Measurements from ENCODE around the gene PDSS2. TPM values are rescaled to one million over a fixed set of nuclear protein-coding genes. Genes with fewer than 3 reads are reported as not detected.

The PDSS2 gene
- polyA plus RNA-seq, 1 donor from 2014 or later, result 4.6 TPM

GRCh38 chr6:107187630-107188029, 271.7 kb downstream of the PDSS2 start:
- no peaks in the 10 kb centered on the region for H3F3A ChIP-seq (ENCODE audit: insufficient read depth, low read length, poor library complexity, severe bottlenecking)
- H4K20me1 ChIP-seq (ENCODE audit: insufficient read depth), result no peaks in the 10 kb centered on the region
- no peaks in the 10 kb centered on the region for H3K9me2 ChIP-seq (ENCODE audit: insufficient read depth, low read length)
- H2AFZ ChIP-seq (ENCODE audit: low read depth, low read length), result no peak overlapping the region
- H3K9ac ChIP-seq (ENCODE audit: low read length), result no peak overlapping the region
- H3K9me3 ChIP-seq (ENCODE audit: low read length), result no peaks in the 10 kb centered on the region
- no peaks in the 10 kb centered on the region for H3K36me3 ChIP-seq (ENCODE audit: insufficient read depth, low read length)
- H3K27me3 ChIP-seq (ENCODE audit: insufficient read depth, low read depth, low read length), result no peaks in the 10 kb centered on the region
- no peaks in the 10 kb centered on the region for H3K79me2 ChIP-seq (replicated peaks; ENCODE audit: insufficient read depth, low read length)
- no peak overlapping the region for H3K27ac ChIP-seq (ENCODE audit: low read length)
- TF ChIP-seq MXI1 (conservative IDR thresholded peaks at IDR 0.05; ENCODE audit: poor library complexity, severe bottlenecking) (no peak), EP300 (conservative IDR thresholded peaks at IDR 0.05; ENCODE audit: poor library complexity, severe bottlenecking) (no peak), TAF1 (IDR thresholded peaks at IDR 0.05; ENCODE audit: low read depth) (no peak), POLR2AphosphoS5 (IDR thresholded peaks at IDR 0.05) (no peak), RAD21 (conservative IDR thresholded peaks at IDR 0.05) (no peak)
- no peak overlapping the region for H3K4me3 ChIP-seq (ENCODE audit: low read length)
- no peak overlapping the region for H3K4me2 ChIP-seq (ENCODE audit: low read length)

DNA sequence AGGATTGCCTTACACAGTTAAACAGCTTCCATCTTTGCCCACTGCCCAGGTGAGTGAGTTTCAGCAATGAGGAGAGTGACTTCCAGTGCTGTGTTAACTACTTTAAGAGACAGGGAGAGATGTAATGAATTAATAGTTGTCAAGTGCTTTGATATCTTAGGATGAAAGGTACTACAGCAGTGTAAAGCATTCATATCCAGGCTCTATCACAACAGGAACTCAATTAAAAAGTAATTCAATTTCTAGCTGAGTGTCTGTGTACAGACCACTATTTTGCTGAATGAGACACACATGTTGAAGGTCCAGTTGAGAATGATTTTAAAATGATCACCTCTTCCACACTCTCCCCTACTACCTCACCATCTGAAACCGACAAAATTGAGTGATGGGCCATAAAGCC, 273.3 kb downstream of the PDSS2 start:
- Histone ChIP-seq H3K4me3 (ENCODE audit: low read length) (no peak overlapping the region), H2AFZ (ENCODE audit: low read depth, low read length) (no peak overlapping the region), H3K9ac (ENCODE audit: low read length) (no peak overlapping the region), H3K36me3 (ENCODE audit: insufficient read depth, low read length) (no peaks in the 10 kb centered on the region), H3K4me2 (ENCODE audit: low read length) (no peak overlapping the region), H3F3A (ENCODE audit: insufficient read depth, low read length, poor library complexity, severe bottlenecking) (no peaks in the 10 kb centered on the region), H3K27me3 (ENCODE audit: insufficient read depth, low read depth, low read length) (no peaks in the 10 kb centered on the region), H3K9me3 (ENCODE audit: low read length) (no peaks in the 10 kb centered on the region), H3K79me2 (replicated peaks; ENCODE audit: insufficient read depth, low read length) (no peaks in the 10 kb centered on the region), H3K27ac (ENCODE audit: low read length) (no peak overlapping the region), H4K20me1 (ENCODE audit: insufficient read depth) (no peaks in the 10 kb centered on the region), H3K9me2 (ENCODE audit: insufficient read depth, low read length) (no peaks in the 10 kb centered on the region)
- TF ChIP-seq, protein P1, sequence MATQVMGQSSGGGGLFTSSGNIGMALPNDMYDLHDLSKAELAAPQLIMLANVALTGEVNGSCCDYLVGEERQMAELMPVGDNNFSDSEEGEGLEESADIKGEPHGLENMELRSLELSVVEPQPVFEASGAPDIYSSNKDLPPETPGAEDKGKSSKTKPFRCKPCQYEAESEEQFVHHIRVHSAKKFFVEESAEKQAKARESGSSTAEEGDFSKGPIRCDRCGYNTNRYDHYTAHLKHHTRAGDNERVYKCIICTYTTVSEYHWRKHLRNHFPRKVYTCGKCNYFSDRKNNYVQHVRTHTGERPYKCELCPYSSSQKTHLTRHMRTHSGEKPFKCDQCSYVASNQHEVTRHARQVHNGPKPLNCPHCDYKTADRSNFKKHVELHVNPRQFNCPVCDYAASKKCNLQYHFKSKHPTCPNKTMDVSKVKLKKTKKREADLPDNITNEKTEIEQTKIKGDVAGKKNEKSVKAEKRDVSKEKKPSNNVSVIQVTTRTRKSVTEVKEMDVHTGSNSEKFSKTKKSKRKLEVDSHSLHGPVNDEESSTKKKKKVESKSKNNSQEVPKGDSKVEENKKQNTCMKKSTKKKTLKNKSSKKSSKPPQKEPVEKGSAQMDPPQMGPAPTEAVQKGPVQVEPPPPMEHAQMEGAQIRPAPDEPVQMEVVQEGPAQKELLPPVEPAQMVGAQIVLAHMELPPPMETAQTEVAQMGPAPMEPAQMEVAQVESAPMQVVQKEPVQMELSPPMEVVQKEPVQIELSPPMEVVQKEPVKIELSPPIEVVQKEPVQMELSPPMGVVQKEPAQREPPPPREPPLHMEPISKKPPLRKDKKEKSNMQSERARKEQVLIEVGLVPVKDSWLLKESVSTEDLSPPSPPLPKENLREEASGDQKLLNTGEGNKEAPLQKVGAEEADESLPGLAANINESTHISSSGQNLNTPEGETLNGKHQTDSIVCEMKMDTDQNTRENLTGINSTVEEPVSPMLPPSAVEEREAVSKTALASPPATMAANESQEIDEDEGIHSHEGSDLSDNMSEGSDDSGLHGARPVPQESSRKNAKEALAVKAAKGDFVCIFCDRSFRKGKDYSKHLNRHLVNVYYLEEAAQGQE (IDR thresholded peaks at IDR 0.05; ENCODE audit: borderline replicate concordance), result no peak
- TF ChIP-seq MXI1 (conservative IDR thresholded peaks at IDR 0.05; ENCODE audit: poor library complexity, severe bottlenecking), result no peak
- TF ChIP-seq EP300 (conservative IDR thresholded peaks at IDR 0.05; ENCODE audit: poor library complexity, severe bottlenecking), result no peak
- TF ChIP-seq POLR2AphosphoS5 (IDR thresholded peaks at IDR 0.05), result no peak
- no peak for TF ChIP-seq SMC3 (conservative IDR thresholded peaks at IDR 0.05; ENCODE audit: poor library complexity)
- TF ChIP-seq, protein P2, sequence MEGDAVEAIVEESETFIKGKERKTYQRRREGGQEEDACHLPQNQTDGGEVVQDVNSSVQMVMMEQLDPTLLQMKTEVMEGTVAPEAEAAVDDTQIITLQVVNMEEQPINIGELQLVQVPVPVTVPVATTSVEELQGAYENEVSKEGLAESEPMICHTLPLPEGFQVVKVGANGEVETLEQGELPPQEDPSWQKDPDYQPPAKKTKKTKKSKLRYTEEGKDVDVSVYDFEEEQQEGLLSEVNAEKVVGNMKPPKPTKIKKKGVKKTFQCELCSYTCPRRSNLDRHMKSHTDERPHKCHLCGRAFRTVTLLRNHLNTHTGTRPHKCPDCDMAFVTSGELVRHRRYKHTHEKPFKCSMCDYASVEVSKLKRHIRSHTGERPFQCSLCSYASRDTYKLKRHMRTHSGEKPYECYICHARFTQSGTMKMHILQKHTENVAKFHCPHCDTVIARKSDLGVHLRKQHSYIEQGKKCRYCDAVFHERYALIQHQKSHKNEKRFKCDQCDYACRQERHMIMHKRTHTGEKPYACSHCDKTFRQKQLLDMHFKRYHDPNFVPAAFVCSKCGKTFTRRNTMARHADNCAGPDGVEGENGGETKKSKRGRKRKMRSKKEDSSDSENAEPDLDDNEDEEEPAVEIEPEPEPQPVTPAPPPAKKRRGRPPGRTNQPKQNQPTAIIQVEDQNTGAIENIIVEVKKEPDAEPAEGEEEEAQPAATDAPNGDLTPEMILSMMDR (IDR thresholded peaks at IDR 0.05; ENCODE audit: poor library complexity, severe bottlenecking), result no peak

- H2AFZ ChIP-seq (ENCODE audit: low read depth, low read length), result no peak overlapping the region
- no peaks in the 10 kb centered on the region for H4K20me1 ChIP-seq (ENCODE audit: insufficient read depth)
- no peaks in the 10 kb centered on the region for H3K9me2 ChIP-seq (ENCODE audit: insufficient read depth, low read length)
- H3K36me3 ChIP-seq (ENCODE audit: insufficient read depth, low read length), result no peaks in the 10 kb centered on the region
- H3K4me2 ChIP-seq (ENCODE audit: low read length), result no peak overlapping the region
- no peaks in the 10 kb centered on the region for H3K27me3 ChIP-seq (ENCODE audit: insufficient read depth, low read depth, low read length)
- no peaks in the 10 kb centered on the region for H3K79me2 ChIP-seq (replicated peaks; ENCODE audit: insufficient read depth, low read length)
- no peaks in the 10 kb centered on the region for H3F3A ChIP-seq (ENCODE audit: insufficient read depth, low read length, poor library complexity, severe bottlenecking)
- no peak overlapping the region for H3K27ac ChIP-seq (ENCODE audit: low read length)
- H3K9ac ChIP-seq (ENCODE audit: low read length), result no peak overlapping the region
- H3K4me3 ChIP-seq (ENCODE audit: low read length), result no peak overlapping the region
- H3K9me3 ChIP-seq (ENCODE audit: low read length), result no peaks in the 10 kb centered on the region
- no peak for TF ChIP-seq EZH2 (IDR thresholded peaks at IDR 0.05; ENCODE audit: borderline replicate concordance, insufficient read depth, low read length, poor library complexity, severe bottlenecking)
- TF ChIP-seq, protein P2 (IDR thresholded peaks at IDR 0.05; ENCODE audit: poor library complexity, severe bottlenecking), result peak; percentile 61
- no peak for TF ChIP-seq EP300 (conservative IDR thresholded peaks at IDR 0.05; ENCODE audit: poor library complexity, severe bottlenecking)
- TF ChIP-seq, protein P1 (IDR thresholded peaks at IDR 0.05; ENCODE audit: borderline replicate concordance), result no peak
- TF ChIP-seq TAF1 (IDR thresholded peaks at IDR 0.05; ENCODE audit: low read depth), result no peak
- peak; percentile 65 for TF ChIP-seq SMC3 (conservative IDR thresholded peaks at IDR 0.05; ENCODE audit: poor library complexity)
- TF ChIP-seq POLR2AphosphoS5 (IDR thresholded peaks at IDR 0.05), result no peak
- TF ChIP-seq MXI1 (conservative IDR thresholded peaks at IDR 0.05; ENCODE audit: poor library complexity, severe bottlenecking), result no peak
- peak; percentile 71 for TF ChIP-seq RAD21 (conservative IDR thresholded peaks at IDR 0.05)
These were observed 273.9 kb downstream of the PDSS2 start for GRCh38 chr6:107185391-107185970.
